K562 (cell line): Measurements from ENCODE around the gene CKAP5. TPM values are rescaled to one million over a fixed set of nuclear protein-coding genes. Genes with fewer than 3 reads are reported as not detected.

Experiments
- CBFA2T2 ChIP-seq: fragments of 450-650 bp; conservative IDR thresholded peaks from 2 replicates; pipeline ENCODE4 v1.6.1; 2017; ENCODE audit warnings: mild to moderate bottlenecking
- DDX20 ChIP-seq: fragments of 450-650 bp; IDR thresholded peaks from 2 replicates; pipeline ENCODE4 v1.6.1; 2016; ENCODE audit warnings: missing genetic modification characterization, low read depth, mild to moderate bottlenecking, missing compliant biosample characterization, moderate library complexity
- GATAD2B ChIP-seq: fragments of 450-650 bp; IDR thresholded peaks from 2 replicates; pipeline ENCODE4 v1.6.1; 2017; ENCODE audit warnings: mild to moderate bottlenecking, borderline replicate concordance
- IRF2 ChIP-seq: sonication (generic); formaldehyde crosslinking; IDR thresholded peaks from 2 replicates; pipeline ENCODE4 v1.8.1; 2022; ENCODE audit warnings: mild to moderate bottlenecking, missing genetic modification reagents
- PHF8 ChIP-seq: fragments of 200-600 bp; sonication (generic); IDR thresholded peaks from 2 replicates; pipeline ENCODE4 v1.6.1; 2012; ENCODE audit warnings: mixed run types, mild to moderate bottlenecking, inconsistent platforms, low read length, moderate library complexity, borderline replicate concordance
- POLR2AphosphoS5 ChIP-seq: IDR thresholded peaks from 2 replicates; pipeline ENCODE4 v1.6.1; 2011; ENCODE audit warnings: mild to moderate bottlenecking, low read depth, low read length, moderate library complexity; ENCODE audit not compliant: control insufficient read depth, insufficient read depth
- RBM15 ChIP-seq: fragments of 200-400 bp; formaldehyde crosslinking; IDR thresholded peaks from 2 replicates; pipeline ENCODE4 v1.6.1; 2018; ENCODE audit warnings: mild to moderate bottlenecking, low read length, moderate library complexity; ENCODE audit not compliant: insufficient read depth
- RFX7 ChIP-seq: fragments of 250-450 bp; sonication (Bioruptor Pico); IDR thresholded peaks from 2 replicates; pipeline ENCODE4 v1.5.1; 2021; ENCODE audit warnings: mild to moderate bottlenecking
- TAF9B ChIP-seq: fragments of 450-650 bp; IDR thresholded peaks from 2 replicates; pipeline ENCODE4 v1.6.1; 2018; ENCODE audit warnings: mild to moderate bottlenecking; ENCODE audit not compliant: partially characterized antibody
- TBL1XR1 ChIP-seq, 2 experiments: IDR thresholded peaks; 2 replicates each; pipeline ENCODE4 v1.6.1; 2012; ENCODE audit warnings: improper control_type of control experiment in 2 of 2, low read length in 2 of 2, mild to moderate bottlenecking in 1 of 2
- ZNF232 ChIP-seq: sonication (generic); formaldehyde crosslinking; IDR thresholded peaks from 2 replicates; pipeline ENCODE4 v1.8.0; 2022; ENCODE audit warnings: mild to moderate bottlenecking, missing genetic modification reagents
- ZNF551 ChIP-seq: fragments of 250-450 bp; sonication (Bioruptor Pico); IDR thresholded peaks from 2 replicates; pipeline ENCODE4 v1.5.0; 2021; ENCODE audit warnings: mild to moderate bottlenecking, moderate library complexity
- polyA plus RNA-seq, 8 experiments: library from polyadenylated mRNA; depleted of rRNA in 4 of 8; stranded (reverse) in 5 of 8; unstranded in 3 of 8; fragments of >200 nt; fragmentation: Nextera tagmentation in 2 of 8; fragmentation: Illumina TruSeq in 1 of 8; extraction: Ambion mirVana in 2 of 8; extraction: Trizol in 1 of 8; gene quantifications; 2 replicates each; pipeline versions ENCODE4 v1.2.1 to v1.2.3, GENCODE V29; 2011 to 2014; ENCODE audit warnings: inconsistent platforms in 1 of 8, missing spikeins in 1 of 8
- total RNA-seq, 7 experiments: library from RNA; depleted of rRNA in 6 of 7; stranded (reverse); fragments of >200 nt in 6 of 7; fragmentation: Illumina TruSeq in 2 of 7; extraction: Trizol in 2 of 7; gene quantifications; 2 replicates each; pipeline versions ENCODE4 v1.2.1 to v1.2.3, GENCODE V29; 2011 to 2021; ENCODE audit warnings: low replicate concordance in 1 of 7
- TF ChIP-seq, protein P1 (sequence below): sonication (generic); formaldehyde crosslinking; IDR thresholded peaks from 2 replicates; pipeline ENCODE4 v1.8.0; 2022; ENCODE audit warnings: mild to moderate bottlenecking, missing genetic modification reagents
- TF ChIP-seq, protein P2 (sequence below): fragments of 250-450 bp; sonication (Bioruptor Pico); IDR thresholded peaks from 2 replicates; pipeline ENCODE4 v1.5.0; 2022; ENCODE audit warnings: mild to moderate bottlenecking
- TF ChIP-seq, protein P3 (sequence below): fragments of 200-800 bp; sonication (Bioruptor generic); IDR thresholded peaks from 2 replicates; pipeline ENCODE4 v1.6.1; 2016; ENCODE audit warnings: missing genetic modification characterization, missing compliant biosample characterization
- TF ChIP-seq, protein P4 (sequence below): fragments of 250-450 bp; sonication (Bioruptor Pico); IDR thresholded peaks from 2 replicates; pipeline ENCODE4 v1.8.0; 2021; ENCODE audit warnings: moderate library complexity, mild to moderate bottlenecking, inconsistent platforms

CKAP5 gene
- total and polyA plus RNA-seq, 9 of the 15 experiments (the other 6 are each of a cell fraction or from before 2014, with no cell fraction given) = 60.1 to 239 (median 139) TPM

DNA sequence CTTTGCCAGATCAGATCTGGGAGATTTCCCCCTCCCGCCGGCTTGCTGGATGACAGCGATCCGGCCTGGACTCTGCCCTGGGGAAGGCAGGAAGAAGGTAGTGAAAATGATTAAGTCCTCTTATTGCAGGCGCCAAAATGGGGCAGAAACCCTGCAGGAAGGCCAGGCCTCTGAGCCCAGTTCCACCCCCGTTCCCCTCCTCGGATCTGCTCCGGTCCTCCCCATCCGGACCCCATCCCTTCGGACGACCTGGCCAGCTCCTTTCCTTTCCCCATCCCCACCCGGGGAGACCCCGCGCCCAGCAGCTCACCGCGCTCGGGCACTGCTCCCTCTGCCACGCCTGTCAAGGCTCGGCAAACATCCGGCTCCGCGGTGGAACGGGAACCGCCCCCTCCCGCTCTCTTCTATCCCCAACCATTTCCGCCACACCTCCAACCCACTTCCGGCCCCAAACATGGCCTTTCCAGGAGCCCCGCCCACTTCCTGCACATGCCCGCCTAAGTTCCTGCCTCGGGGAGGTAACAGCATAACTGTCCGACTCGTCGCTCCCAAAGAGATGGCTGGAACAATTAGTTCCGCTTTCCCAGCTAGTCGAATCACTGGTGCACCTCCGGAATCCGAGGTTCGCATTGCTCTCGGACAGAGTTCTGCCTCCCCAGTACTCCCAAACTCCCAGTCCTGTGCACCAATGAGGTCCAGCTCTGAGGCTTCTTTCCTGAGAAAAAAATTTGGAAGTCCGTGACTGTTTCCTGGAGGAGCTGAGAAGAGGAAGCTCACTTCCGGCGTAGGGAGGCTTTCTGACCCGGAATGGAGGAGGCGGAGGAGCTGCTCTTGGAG lies 145.6 kb downstream of the CKAP5 start, which contains the start of the genes ARHGAP1 and ZNF408 (continued):
- TF ChIP-seq, protein P1, sequence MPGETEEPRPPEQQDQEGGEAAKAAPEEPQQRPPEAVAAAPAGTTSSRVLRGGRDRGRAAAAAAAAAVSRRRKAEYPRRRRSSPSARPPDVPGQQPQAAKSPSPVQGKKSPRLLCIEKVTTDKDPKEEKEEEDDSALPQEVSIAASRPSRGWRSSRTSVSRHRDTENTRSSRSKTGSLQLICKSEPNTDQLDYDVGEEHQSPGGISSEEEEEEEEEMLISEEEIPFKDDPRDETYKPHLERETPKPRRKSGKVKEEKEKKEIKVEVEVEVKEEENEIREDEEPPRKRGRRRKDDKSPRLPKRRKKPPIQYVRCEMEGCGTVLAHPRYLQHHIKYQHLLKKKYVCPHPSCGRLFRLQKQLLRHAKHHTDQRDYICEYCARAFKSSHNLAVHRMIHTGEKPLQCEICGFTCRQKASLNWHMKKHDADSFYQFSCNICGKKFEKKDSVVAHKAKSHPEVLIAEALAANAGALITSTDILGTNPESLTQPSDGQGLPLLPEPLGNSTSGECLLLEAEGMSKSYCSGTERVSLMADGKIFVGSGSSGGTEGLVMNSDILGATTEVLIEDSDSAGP (CRISPR knock-in tag) = no peak
- TF ChIP-seq TBL1XR1 (IDR thresholded peaks at IDR 0.05; ENCODE audit: low read length in 2 of 2) = peak; percentile 20 to 76; a peak in 2 of 4 replicates
- peak; percentile 95 for TF ChIP-seq TAF9B
- no peak for TF ChIP-seq ZNF551 (CRISPR knock-in tag)
- no peak for TF ChIP-seq DDX20 (tag)
- TF ChIP-seq, protein P2, sequence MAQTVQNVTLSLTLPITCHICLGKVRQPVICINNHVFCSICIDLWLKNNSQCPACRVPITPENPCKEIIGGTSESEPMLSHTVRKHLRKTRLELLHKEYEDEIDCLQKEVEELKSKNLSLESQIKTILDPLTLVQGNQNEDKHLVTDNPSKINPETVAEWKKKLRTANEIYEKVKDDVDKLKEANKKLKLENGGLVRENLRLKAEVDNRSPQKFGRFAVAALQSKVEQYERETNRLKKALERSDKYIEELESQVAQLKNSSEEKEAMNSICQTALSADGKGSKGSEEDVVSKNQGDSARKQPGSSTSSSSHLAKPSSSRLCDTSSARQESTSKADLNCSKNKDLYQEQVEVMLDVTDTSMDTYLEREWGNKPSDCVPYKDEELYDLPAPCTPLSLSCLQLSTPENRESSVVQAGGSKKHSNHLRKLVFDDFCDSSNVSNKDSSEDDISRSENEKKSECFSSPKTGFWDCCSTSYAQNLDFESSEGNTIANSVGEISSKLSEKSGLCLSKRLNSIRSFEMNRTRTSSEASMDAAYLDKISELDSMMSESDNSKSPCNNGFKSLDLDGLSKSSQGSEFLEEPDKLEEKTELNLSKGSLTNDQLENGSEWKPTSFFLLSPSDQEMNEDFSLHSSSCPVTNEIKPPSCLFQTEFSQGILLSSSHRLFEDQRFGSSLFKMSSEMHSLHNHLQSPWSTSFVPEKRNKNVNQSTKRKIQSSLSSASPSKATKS (CRISPR knock-in tag) = no peak; the same call in 1 of the 2 replicates
- TF ChIP-seq, protein P3, sequence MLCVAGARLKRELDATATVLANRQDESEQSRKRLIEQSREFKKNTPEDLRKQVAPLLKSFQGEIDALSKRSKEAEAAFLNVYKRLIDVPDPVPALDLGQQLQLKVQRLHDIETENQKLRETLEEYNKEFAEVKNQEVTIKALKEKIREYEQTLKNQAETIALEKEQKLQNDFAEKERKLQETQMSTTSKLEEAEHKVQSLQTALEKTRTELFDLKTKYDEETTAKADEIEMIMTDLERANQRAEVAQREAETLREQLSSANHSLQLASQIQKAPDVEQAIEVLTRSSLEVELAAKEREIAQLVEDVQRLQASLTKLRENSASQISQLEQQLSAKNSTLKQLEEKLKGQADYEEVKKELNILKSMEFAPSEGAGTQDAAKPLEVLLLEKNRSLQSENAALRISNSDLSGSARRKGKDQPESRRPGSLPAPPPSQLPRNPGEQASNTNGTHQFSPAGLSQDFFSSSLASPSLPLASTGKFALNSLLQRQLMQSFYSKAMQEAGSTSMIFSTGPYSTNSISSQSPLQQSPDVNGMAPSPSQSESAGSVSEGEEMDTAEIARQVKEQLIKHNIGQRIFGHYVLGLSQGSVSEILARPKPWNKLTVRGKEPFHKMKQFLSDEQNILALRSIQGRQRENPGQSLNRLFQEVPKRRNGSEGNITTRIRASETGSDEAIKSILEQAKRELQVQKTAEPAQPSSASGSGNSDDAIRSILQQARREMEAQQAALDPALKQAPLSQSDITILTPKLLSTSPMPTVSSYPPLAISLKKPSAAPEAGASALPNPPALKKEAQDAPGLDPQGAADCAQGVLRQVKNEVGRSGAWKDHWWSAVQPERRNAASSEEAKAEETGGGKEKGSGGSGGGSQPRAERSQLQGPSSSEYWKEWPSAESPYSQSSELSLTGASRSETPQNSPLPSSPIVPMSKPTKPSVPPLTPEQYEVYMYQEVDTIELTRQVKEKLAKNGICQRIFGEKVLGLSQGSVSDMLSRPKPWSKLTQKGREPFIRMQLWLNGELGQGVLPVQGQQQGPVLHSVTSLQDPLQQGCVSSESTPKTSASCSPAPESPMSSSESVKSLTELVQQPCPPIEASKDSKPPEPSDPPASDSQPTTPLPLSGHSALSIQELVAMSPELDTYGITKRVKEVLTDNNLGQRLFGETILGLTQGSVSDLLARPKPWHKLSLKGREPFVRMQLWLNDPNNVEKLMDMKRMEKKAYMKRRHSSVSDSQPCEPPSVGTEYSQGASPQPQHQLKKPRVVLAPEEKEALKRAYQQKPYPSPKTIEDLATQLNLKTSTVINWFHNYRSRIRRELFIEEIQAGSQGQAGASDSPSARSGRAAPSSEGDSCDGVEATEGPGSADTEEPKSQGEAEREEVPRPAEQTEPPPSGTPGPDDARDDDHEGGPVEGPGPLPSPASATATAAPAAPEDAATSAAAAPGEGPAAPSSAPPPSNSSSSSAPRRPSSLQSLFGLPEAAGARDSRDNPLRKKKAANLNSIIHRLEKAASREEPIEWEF (CRISPR knock-in tag) = no peak
- TF ChIP-seq POLR2AphosphoS5 = peak; percentile 87
- peak; percentile 71 for TF ChIP-seq PHF8
- TF ChIP-seq, protein P4, sequence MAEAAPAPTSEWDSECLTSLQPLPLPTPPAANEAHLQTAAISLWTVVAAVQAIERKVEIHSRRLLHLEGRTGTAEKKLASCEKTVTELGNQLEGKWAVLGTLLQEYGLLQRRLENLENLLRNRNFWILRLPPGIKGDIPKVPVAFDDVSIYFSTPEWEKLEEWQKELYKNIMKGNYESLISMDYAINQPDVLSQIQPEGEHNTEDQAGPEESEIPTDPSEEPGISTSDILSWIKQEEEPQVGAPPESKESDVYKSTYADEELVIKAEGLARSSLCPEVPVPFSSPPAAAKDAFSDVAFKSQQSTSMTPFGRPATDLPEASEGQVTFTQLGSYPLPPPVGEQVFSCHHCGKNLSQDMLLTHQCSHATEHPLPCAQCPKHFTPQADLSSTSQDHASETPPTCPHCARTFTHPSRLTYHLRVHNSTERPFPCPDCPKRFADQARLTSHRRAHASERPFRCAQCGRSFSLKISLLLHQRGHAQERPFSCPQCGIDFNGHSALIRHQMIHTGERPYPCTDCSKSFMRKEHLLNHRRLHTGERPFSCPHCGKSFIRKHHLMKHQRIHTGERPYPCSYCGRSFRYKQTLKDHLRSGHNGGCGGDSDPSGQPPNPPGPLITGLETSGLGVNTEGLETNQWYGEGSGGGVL (CRISPR knock-in tag) = no peak
- no peak for TF ChIP-seq RFX7 (CRISPR knock-in tag)
- 0 out of 2 replicates have a peak, but pooled peaks have one; percentile 17 for TF ChIP-seq GATAD2B
- no peak for TF ChIP-seq RBM15
- TF ChIP-seq IRF2 (CRISPR knock-in tag) = no peak
- TF ChIP-seq ZNF232 (CRISPR knock-in tag) = peak; percentile 64; the same call in 1 of the 2 replicates
- TF ChIP-seq CBFA2T2 = no peak
